ENCODE results near the gene MRPL44.

DNA sequence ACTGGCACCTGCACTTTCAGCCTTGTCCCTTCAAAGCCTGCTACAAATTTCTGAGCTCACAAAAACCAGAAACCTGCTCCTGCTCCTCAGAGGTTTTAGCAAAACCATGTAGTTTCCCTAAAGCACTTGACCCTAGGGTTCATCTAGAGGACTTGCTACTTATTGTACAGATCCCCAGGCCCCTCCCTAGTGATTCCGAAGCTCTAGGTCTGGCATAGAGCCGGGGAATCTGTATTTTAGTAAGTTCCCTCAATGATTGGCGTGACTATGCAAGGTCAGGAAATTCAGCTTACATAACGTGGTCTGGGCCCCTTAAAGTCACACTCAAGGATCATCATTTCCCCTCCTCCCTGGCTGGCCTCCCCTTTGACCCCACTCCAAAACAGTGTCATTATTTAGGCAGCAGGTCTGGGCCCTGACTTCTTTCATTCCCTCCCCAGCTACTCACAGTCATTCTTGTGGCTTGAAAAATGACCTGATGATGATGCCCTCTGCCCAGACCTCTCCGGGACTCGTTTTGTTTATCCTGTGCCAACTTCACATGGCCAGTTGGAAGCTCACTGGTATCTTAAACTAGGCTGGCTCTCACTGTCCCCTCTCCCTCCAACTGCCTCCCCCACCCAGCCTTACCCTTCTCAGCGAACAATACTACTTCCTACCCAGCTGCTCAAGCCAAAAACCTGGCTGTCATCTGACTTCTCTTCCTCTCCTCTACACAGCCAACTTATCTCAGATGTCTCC is 48.1 kb upstream of the MRPL44 start:
- TF ChIP-seq, protein P1, sequence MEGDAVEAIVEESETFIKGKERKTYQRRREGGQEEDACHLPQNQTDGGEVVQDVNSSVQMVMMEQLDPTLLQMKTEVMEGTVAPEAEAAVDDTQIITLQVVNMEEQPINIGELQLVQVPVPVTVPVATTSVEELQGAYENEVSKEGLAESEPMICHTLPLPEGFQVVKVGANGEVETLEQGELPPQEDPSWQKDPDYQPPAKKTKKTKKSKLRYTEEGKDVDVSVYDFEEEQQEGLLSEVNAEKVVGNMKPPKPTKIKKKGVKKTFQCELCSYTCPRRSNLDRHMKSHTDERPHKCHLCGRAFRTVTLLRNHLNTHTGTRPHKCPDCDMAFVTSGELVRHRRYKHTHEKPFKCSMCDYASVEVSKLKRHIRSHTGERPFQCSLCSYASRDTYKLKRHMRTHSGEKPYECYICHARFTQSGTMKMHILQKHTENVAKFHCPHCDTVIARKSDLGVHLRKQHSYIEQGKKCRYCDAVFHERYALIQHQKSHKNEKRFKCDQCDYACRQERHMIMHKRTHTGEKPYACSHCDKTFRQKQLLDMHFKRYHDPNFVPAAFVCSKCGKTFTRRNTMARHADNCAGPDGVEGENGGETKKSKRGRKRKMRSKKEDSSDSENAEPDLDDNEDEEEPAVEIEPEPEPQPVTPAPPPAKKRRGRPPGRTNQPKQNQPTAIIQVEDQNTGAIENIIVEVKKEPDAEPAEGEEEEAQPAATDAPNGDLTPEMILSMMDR (conservative IDR thresholded peaks at IDR 0.05 in 1 of 2, IDR thresholded peaks at IDR 0.05 in 1 of 2; ENCODE audit: low read depth in 1 of 2, low read length in 2 of 2), result no peak
- no peak for TF ChIP-seq EZH2 (IDR thresholded peaks at IDR 0.05; ENCODE audit: low read length, missing control alignments)
